CD8-positive, alpha-beta memory T cell (primary cell): Measurements from ENCODE around the gene GRM8. TPM values are rescaled to one million over a fixed set of nuclear protein-coding genes. Genes with fewer than 3 reads are reported as not detected.

Experiments
- CTCF ChIA-PET: fragments of 350-600 bp; sonication (Branson Sonifier 250); formaldehyde crosslinking; loops from one replicate; lab custom pipeline; 2021; ENCODE audit warnings: antibody characterized with exemption; lab: Charles Lee
- POLR2A ChIA-PET: fragments of 350-600 bp; sonication (Branson Sonifier 250); formaldehyde crosslinking; loops from one replicate; lab custom pipeline; 2021; ENCODE audit warnings: antibody characterized with exemption; lab: Charles Lee
- DNase-seq, 5 donors: peaks; one replicate each; pipeline versions ENCODE4 v3.0.0 to v3.0.0-alpha.2; 2020 to 2022; ENCODE audit warnings: mixed read lengths in 1 of 5
- H3K27ac ChIP-seq: one replicate; pipeline ENCODE4 v1.7.0; 2013; ENCODE audit warnings: low read depth, mild to moderate bottlenecking, low read length, moderate library complexity
- H3K27me3 ChIP-seq: 2 replicates; pipeline ENCODE4 v1.7.0; 2013; ENCODE audit warnings: low read length, mild to moderate bottlenecking; ENCODE audit not compliant: insufficient read depth, poor library complexity, severe bottlenecking
- H3K36me3 ChIP-seq: 2 replicates; pipeline ENCODE4 v1.7.0; 2013; ENCODE audit warnings: mild to moderate bottlenecking, low read length, moderate library complexity; ENCODE audit not compliant: insufficient read depth
- H3K4me1 ChIP-seq: 2 replicates; pipeline ENCODE4 v1.7.0; 2013; ENCODE audit warnings: mild to moderate bottlenecking, low read length, moderate library complexity; ENCODE audit not compliant: insufficient read depth
- H3K4me3 ChIP-seq: 2 replicates; pipeline ENCODE4 v1.7.0; 2013; ENCODE audit warnings: mild to moderate bottlenecking, low read length
- H3K9me3 ChIP-seq: 2 replicates; pipeline ENCODE4 v1.7.0; 2013; ENCODE audit warnings: mild to moderate bottlenecking, low read length
- H3K27ac Mint-ChIP-seq, 8 donors: one replicate each; pipeline ENCODE4 v1.8.0; 2020 to 2021; ENCODE audit warnings: mixed read lengths in 8 of 8, mild to moderate bottlenecking in 6 of 8, inconsistent platforms in 3 of 8, moderate library complexity in 3 of 8
- H3K27me3 Mint-ChIP-seq, 2 donors: one replicate each; pipeline ENCODE4 v1.8.0; 2020 to 2021; ENCODE audit warnings: mixed read lengths in 2 of 2, mild to moderate bottlenecking in 1 of 2, moderate library complexity in 1 of 2
- H3K36me3 Mint-ChIP-seq, 3 donors: one replicate each; pipeline ENCODE4 v1.8.0; 2020 to 2021; ENCODE audit warnings: mixed read lengths in 3 of 3, inconsistent platforms in 1 of 3, mild to moderate bottlenecking in 1 of 3
- H3K4me1 Mint-ChIP-seq, 3 donors: one replicate each; pipeline ENCODE4 v1.8.0; 2020 to 2021; ENCODE audit warnings: mixed read lengths in 3 of 3, inconsistent platforms in 1 of 3, mild to moderate bottlenecking in 1 of 3
- H3K4me3 Mint-ChIP-seq, 7 donors: one replicate each; pipeline ENCODE4 v1.8.0; 2020 to 2021; ENCODE audit warnings: mixed read lengths in 7 of 7, mild to moderate bottlenecking in 6 of 7, moderate library complexity in 4 of 7, inconsistent platforms in 2 of 7
- H3K9me3 Mint-ChIP-seq, 5 donors: one replicate each; pipeline ENCODE4 v1.8.0; 2020 to 2022; ENCODE audit warnings: mixed read lengths in 5 of 5, mild to moderate bottlenecking in 3 of 5, moderate library complexity in 2 of 5, inconsistent platforms in 1 of 5
- polyA plus RNA-seq: library from polyadenylated mRNA; unstranded; fragments of 300-500 nt; fragmentation: Illumina TruSeq; gene quantifications from one replicate; pipeline ENCODE4 v1.2.3, GENCODE V29; 2021
- total RNA-seq, 2 experiments: library from RNA; stranded (reverse); gene quantifications; one replicate each; pipeline ENCODE4 v1.2.3, GENCODE V29; 2021

The GRM8 gene
- total and polyA plus RNA-seq, 3 experiments from 2014 or later = not detected

DNA sequence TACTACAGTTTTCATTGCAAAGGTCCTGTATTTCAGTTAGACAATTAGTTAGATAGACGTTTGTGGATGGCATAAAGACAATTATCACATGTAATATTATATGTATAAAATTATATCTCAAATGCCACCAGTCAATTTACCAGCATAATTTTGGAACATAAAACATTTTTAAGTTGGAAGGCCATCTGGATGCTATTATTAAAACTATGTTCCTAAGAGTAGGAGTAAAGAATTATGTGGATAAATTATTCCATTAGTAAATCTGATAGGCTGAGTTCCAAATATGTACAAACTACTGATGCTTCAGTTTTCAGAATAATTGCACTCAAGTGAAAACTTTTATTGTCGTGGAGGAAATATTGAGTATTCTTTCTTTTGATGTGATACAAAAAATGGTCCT is 790.3 kb downstream of the GRM8 start:
- peaks cover 0 to 6% (median 0%) of the 10 kb centered on the region in 5 donors for H3K9me3 Mint-ChIP-seq
- Histone ChIP-seq H3K4me3 (no peak overlapping the region), H3K27me3 (no peaks in the 10 kb centered on the region), H3K4me1 (no peaks in the 10 kb centered on the region), H3K9me3 (no peaks in the 10 kb centered on the region), H3K36me3 (no peaks in the 10 kb centered on the region), H3K27ac (no peak overlapping the region)
- ChIA-PET CTCF (no interaction called here), POLR2A (no interaction called here)
- no peaks in the 10 kb centered on the region for H3K4me1 Mint-ChIP-seq
- no peaks in the 10 kb centered on the region for H3K27me3 Mint-ChIP-seq
- no peaks in the 10 kb centered on the region for H3K36me3 Mint-ChIP-seq
- no peak overlapping the region for H3K27ac Mint-ChIP-seq
- no peak for DNase-seq
- H3K4me3 Mint-ChIP-seq = no peak overlapping the region

DNA sequence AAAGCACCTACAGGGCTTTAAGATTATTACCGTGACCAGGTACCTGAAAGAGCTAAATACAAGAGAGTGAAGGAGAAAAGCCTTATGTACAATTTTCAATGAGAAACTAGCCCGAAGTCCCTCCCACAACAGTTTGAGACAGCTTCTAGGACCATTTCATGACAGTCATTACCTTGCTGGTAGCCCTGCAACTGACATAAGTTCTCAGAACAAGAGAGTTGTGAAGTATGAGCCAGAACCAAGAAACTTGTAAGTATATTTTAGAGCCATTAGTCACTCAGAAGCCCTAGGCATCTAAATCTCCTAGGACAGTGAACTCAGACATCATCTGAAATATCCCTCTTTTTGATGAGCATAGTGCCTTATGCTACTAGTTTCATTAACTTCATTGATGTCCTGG is 792.1 kb downstream of the GRM8 start:
- H3K9me3 Mint-ChIP-seq = peaks cover 0 to 7% (median 0%) of the 10 kb centered on the region in 5 donors
- no peaks in the 10 kb centered on the region for H3K27me3 Mint-ChIP-seq
- H3K4me3 Mint-ChIP-seq = no peak overlapping the region
- Histone ChIP-seq H3K36me3 (no peaks in the 10 kb centered on the region), H3K4me1 (no peaks in the 10 kb centered on the region), H3K9me3 (no peaks in the 10 kb centered on the region), H3K27ac (no peak overlapping the region), H3K4me3 (no peak overlapping the region), H3K27me3 (no peaks in the 10 kb centered on the region)
- CTCF ChIA-PET = no interaction called here
- H3K4me1 Mint-ChIP-seq = no peaks in the 10 kb centered on the region
- DNase-seq = no peak
- POLR2A ChIA-PET = no interaction called here
- no peak overlapping the region for H3K27ac Mint-ChIP-seq
- no peaks in the 10 kb centered on the region for H3K36me3 Mint-ChIP-seq

DNA sequence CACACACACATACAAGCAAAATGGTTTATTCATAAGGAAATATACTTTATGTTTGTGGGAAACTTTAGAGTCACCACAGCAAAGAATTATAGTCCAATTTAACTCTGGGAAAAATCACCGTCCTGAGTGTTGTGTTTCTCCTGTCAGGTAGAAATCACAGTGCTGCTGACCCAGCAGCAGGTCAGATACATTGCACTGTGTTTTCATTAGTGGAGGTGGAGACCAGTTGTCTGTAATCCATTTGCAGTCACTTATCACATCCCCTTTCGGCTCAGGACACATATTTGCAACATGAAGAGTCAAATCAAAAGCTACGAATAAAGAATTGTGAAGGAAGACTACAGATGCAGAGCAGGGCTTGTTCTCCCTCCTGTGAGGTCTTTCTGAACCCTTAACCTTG is 799.6 kb downstream of the GRM8 start:
- H3K27me3 ChIP-seq = no peaks in the 10 kb centered on the region
- no peaks in the 10 kb centered on the region for H3K36me3 Mint-ChIP-seq
- H3K27ac Mint-ChIP-seq = no peak overlapping the region
- H3K9me3 ChIP-seq = no peaks in the 10 kb centered on the region
- H3K4me1 Mint-ChIP-seq = no peaks in the 10 kb centered on the region
- H3K27ac ChIP-seq = no peak overlapping the region
- H3K36me3 ChIP-seq = no peaks in the 10 kb centered on the region
- H3K4me1 ChIP-seq = no peaks in the 10 kb centered on the region
- POLR2A ChIA-PET = no interaction called here
- no peak for DNase-seq
- no peak overlapping the region for H3K4me3 Mint-ChIP-seq
- H3K9me3 Mint-ChIP-seq = peaks cover 0 to 26% (median 2%) of the 10 kb centered on the region in 5 donors
- no peak overlapping the region for H3K4me3 ChIP-seq
- CTCF ChIA-PET = no interaction called here
- no peaks in the 10 kb centered on the region for H3K27me3 Mint-ChIP-seq

DNA sequence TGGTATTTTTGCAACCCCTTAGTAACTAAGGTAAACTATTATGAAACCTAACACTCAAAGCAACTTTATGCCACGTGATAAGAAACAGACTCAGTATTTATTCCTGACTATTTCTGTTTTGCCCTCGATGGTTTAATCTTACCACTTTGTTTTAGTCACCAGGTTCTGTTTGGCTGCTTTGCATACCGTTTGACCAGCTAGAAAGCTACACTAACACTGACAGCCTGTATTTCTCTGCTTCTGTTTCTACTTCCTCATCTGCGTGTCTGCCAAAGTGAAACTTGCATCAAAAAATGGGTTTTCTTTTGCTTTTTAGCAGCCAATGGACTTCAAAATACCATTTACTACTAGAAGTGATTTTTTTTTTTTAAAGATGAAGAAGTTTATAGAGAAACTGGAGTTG is 802.5 kb downstream of the GRM8 start:
- no peak overlapping the region for H3K4me3 Mint-ChIP-seq
- no peaks in the 10 kb centered on the region for H3K27me3 Mint-ChIP-seq
- H3K27ac Mint-ChIP-seq = no peak overlapping the region
- peaks cover 0 to 23% (median 2%) of the 10 kb centered on the region in 5 donors for H3K9me3 Mint-ChIP-seq
- H3K4me1 Mint-ChIP-seq = no peaks in the 10 kb centered on the region
- no peak for DNase-seq
- no peaks in the 10 kb centered on the region for H3K27me3 ChIP-seq
- no peaks in the 10 kb centered on the region for H3K36me3 Mint-ChIP-seq
- H3K36me3 ChIP-seq = no peaks in the 10 kb centered on the region
- H3K4me1 ChIP-seq = no peaks in the 10 kb centered on the region
- POLR2A ChIA-PET = no interaction called here
- no peaks in the 10 kb centered on the region for H3K9me3 ChIP-seq
- no peak overlapping the region for H3K4me3 ChIP-seq
- no peak overlapping the region for H3K27ac ChIP-seq
- CTCF ChIA-PET = no interaction called here

DNA sequence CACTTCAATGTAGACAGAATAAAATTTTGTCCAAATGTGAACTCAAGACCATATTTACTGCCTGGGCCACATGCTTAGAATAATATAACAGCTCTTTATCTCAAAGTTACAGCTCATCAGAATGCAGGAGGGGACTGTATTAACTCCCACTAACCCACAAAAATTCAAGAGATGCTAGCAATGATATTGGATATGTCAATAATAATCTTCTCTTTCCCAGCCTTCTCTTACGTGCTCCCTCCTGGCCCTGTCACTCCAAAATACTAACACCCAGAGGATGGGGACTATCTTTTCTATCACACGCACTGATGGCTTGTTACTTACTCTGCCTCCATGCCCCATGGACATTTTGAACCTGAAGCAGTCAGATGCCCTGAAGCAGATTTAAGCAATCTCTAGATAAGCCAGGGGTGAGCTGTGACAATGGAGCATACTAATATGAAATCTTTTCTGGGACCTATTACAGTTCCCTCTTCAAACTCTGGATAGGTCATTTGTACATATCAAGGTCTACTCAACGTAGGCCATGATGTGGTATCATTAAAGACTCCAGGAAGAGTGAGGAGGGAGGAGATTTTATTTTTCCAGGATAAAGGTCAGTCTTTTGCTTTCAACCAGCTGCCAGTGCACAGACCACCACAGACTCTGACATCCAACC is 803.0 kb downstream of the GRM8 start:
- Histone ChIP-seq H3K9me3 (no peaks in the 10 kb centered on the region), H3K4me3 (no peak overlapping the region), H3K4me1 (no peaks in the 10 kb centered on the region), H3K27ac (no peak overlapping the region), H3K36me3 (no peaks in the 10 kb centered on the region), H3K27me3 (no peaks in the 10 kb centered on the region)
- H3K27me3 Mint-ChIP-seq = no peaks in the 10 kb centered on the region
- H3K4me3 Mint-ChIP-seq = no peak overlapping the region
- ChIA-PET POLR2A (no interaction called here), CTCF (no interaction called here)
- no peak overlapping the region for H3K27ac Mint-ChIP-seq
- no peak for DNase-seq
- no peaks in the 10 kb centered on the region for H3K36me3 Mint-ChIP-seq
- H3K9me3 Mint-ChIP-seq = peaks cover 0 to 24% (median 3%) of the 10 kb centered on the region in 5 donors
- H3K4me1 Mint-ChIP-seq = no peaks in the 10 kb centered on the region

DNA sequence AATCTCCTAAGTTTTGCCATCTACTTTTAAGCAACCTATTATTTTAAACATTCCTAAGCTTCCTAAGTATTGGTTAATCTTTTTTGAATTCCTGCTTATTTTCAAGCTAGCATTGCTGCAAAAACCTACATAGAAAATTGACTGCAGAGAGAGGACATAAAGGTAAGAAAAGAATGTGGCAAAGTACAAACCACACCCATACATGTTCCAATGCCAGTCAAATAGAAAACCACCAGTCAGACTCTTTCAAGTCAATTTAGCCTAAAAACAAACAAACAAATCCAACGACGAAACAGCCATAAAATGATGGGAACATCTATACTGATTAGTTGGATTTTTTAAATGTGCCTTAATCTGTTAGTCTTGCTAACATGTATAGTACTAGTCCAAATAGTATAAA is 804.8 kb downstream of the GRM8 start:
- no peaks in the 10 kb centered on the region for H3K4me1 ChIP-seq
- POLR2A ChIA-PET = no interaction called here

DNA sequence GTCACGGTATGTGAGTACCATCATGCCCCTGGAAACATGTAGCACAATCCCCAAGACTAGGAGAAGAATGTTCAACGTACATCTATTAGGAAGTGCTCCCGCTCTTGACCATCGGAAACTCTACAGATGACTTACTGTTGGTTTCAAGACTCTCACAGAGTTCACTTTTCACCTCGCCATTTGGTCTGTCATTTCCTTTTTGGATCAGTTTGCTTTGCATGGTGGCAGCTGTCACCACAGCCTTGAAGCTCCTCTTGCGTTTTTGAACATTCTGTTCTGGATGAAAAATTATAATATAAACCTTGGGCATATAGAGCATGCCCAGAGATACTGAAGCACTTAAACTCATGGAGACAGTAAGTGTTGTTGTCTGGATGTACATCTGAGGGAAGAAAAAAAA is 806.8 kb downstream of the GRM8 start:
- POLR2A ChIA-PET = no interaction called here
- CTCF ChIA-PET = no interaction called here

More for the DNA sequence above, 804.8 kb downstream of the GRM8 start:
- H3K9me3 ChIP-seq = no peaks in the 10 kb centered on the region
- H3K27me3 Mint-ChIP-seq = no peaks in the 10 kb centered on the region
- no peaks in the 10 kb centered on the region for H3K36me3 Mint-ChIP-seq
- H3K4me3 Mint-ChIP-seq = no peak overlapping the region
- no peak overlapping the region for H3K27ac ChIP-seq
- CTCF ChIA-PET = no interaction called here
- no peaks in the 10 kb centered on the region for H3K27me3 ChIP-seq
- DNase-seq = no peak
- no peak overlapping the region for H3K4me3 ChIP-seq
- H3K36me3 ChIP-seq = no peaks in the 10 kb centered on the region
- H3K27ac Mint-ChIP-seq = no peak overlapping the region
- H3K9me3 Mint-ChIP-seq = peaks cover 0 to 25% (median 4%) of the 10 kb centered on the region in 5 donors
- H3K4me1 Mint-ChIP-seq = no peaks in the 10 kb centered on the region

DNA sequence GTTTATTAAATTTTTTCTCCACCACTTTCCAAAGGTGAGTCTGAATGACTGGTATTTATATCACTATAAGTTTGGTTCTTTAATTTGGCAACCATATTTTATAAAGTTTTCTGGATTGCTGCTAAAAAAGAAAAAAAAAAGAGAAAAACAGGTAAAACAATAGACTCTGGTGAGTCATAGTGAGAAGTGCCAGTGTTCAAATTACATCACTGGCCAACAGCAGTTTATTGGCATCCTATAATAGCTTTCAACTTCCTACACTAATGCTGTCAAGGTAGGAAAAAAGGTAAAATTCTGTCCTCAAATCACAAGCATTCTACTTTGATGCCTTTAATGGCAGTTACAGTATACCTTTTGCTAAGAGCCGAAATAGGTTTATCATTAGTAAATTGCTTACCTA is 808.8 kb downstream of the GRM8 start:
- no peak for DNase-seq
- Histone ChIP-seq H3K9me3 (no peaks in the 10 kb centered on the region), H3K4me3 (no peak overlapping the region), H3K36me3 (no peaks in the 10 kb centered on the region), H3K27ac (no peak overlapping the region), H3K27me3 (no peaks in the 10 kb centered on the region), H3K4me1 (no peaks in the 10 kb centered on the region)
- no peak overlapping the region for H3K4me3 Mint-ChIP-seq
- H3K27me3 Mint-ChIP-seq = no peaks in the 10 kb centered on the region
- POLR2A ChIA-PET = no interaction called here
- H3K9me3 Mint-ChIP-seq = peaks cover 0 to 15% (median 2%) of the 10 kb centered on the region in 5 donors
- H3K27ac Mint-ChIP-seq = no peak overlapping the region
- H3K4me1 Mint-ChIP-seq = no peaks in the 10 kb centered on the region
- CTCF ChIA-PET = no interaction called here
- peaks cover 0 to 2% (median 0%) of the 10 kb centered on the region in 3 donors for H3K36me3 Mint-ChIP-seq

More for the DNA sequence above, 806.8 kb downstream of the GRM8 start:
- H3K27ac ChIP-seq = no peak overlapping the region
- Mint-ChIP-seq H3K27ac (no peak overlapping the region), H3K27me3 (no peaks in the 10 kb centered on the region), H3K4me3 (no peak overlapping the region), H3K36me3 (peaks cover 0 to 2% (median 0%) of the 10 kb centered on the region in 3 donors), H3K4me1 (no peaks in the 10 kb centered on the region), H3K9me3 (peaks cover 0 to 18% (median 2%) of the 10 kb centered on the region in 5 donors)
- no peak overlapping the region for H3K4me3 ChIP-seq
- H3K27me3 ChIP-seq = no peaks in the 10 kb centered on the region
- H3K36me3 ChIP-seq = no peaks in the 10 kb centered on the region
- no peaks in the 10 kb centered on the region for H3K9me3 ChIP-seq
- no peak for DNase-seq
- H3K4me1 ChIP-seq = no peaks in the 10 kb centered on the region
